Prostate gland (tissue), 2 donors: Measurements from ENCODE around the gene GPSM1.

ENCODE experiments used
- CTCF ChIP-seq, 4 experiments: fragments of 200-600 bp in 2 of 4; fragments of 450-650 bp in 2 of 4; sonication (generic) in 2 of 4; IDR thresholded peaks; 1 replicate in 3 of 4; 2 replicates in 1 of 4; pipeline ENCODE4 v1.5.1; 2016 to 2019; ENCODE audit warnings: antibody characterized with exemption in 4 of 4, mild to moderate bottlenecking in 2 of 4, moderate library complexity in 2 of 4
- POLR2A ChIP-seq: fragments of 450-650 bp; IDR thresholded peaks from one replicate; pipeline ENCODE4 v1.6.1; 2016; ENCODE audit warnings: antibody characterized with exemption, mild to moderate bottlenecking
- POLR2AphosphoS5 ChIP-seq: sonication (generic); formaldehyde crosslinking; IDR thresholded peaks from one replicate; pipeline ENCODE4 v1.6.1; 2017; ENCODE audit warnings: antibody characterized with exemption

GRCh38 chr9:136403538-136403914, 76.2 kb downstream of the GPSM1 start:
- TF ChIP-seq CTCF (IDR thresholded peaks at IDR 0.05) (no peak), POLR2A (no peak), POLR2AphosphoS5 (no peak)
